ENCODE results near the gene ME1. TPM values are rescaled to one million over a fixed set of nuclear protein-coding genes. Genes with fewer than 3 reads are reported as not detected.

ME1 gene
- total RNA-seq, 4 donors from 2014 or later: 12.8 to 40.5 (median 28.4) TPM

- H3K9me3 ChIP-seq: no peaks in the 10 kb centered on the region
- peaks cover 17% of the 10 kb centered on the region for H3K36me3 ChIP-seq
- TF ChIP-seq EP300 (IDR thresholded peaks at IDR 0.05) (no peak), CTCF (IDR thresholded peaks at IDR 0.05) (no peak)
- no peak overlapping the region for H3K4me3 ChIP-seq
- peaks cover 19% of the 10 kb centered on the region for H3K4me1 ChIP-seq
- DNase-seq (ENCODE audit: low spot score in 2 of 2): no peak
- H3K27ac ChIP-seq: no peak overlapping the region
- no peaks in the 10 kb centered on the region for H3K27me3 ChIP-seq
- WGBS: 88% methylated on average over 6 of the region's 6 CpGs
Observed at GRCh38 chr6:83190626-83191025, 240.2 kb downstream of the ME1 start.

- Histone ChIP-seq H3K36me3 (peaks cover 33% of the 10 kb centered on the region), H3K4me1 (peaks cover 7% of the 10 kb centered on the region), H3K27ac (no peak overlapping the region), H3K4me3 (no peak overlapping the region), H3K9me3 (no peaks in the 10 kb centered on the region), H3K27me3 (no peaks in the 10 kb centered on the region)
- DNase-seq (ENCODE audit: low spot score in 2 of 2): no peak
- WGBS: 51% methylated on average over 3 of the region's 3 CpGs
- TF ChIP-seq POLR2AphosphoS5 (IDR thresholded peaks at IDR 0.05) (no peak), EP300 (IDR thresholded peaks at IDR 0.05) (no peak), CTCF (IDR thresholded peaks at IDR 0.05) (no peak), POLR2A (IDR thresholded peaks at IDR 0.05) (no peak)
Observed at GRCh38 chr6:83188501-83188900, 242.3 kb downstream of the ME1 start.

GRCh38 chr6:83185096-83185495, 245.8 kb downstream of the ME1 start:
- DNase-seq (ENCODE audit: low spot score in 2 of 2): no peak
- no peaks in the 10 kb centered on the region for H3K9me3 ChIP-seq
- 92% methylated on average over 2 of the region's 2 CpGs for WGBS
- peaks cover 60% of the 10 kb centered on the region for H3K36me3 ChIP-seq
- H3K4me3 ChIP-seq: no peak overlapping the region
- H3K4me1 ChIP-seq: no peaks in the 10 kb centered on the region
- TF ChIP-seq EP300 (IDR thresholded peaks at IDR 0.05): no peak
- TF ChIP-seq CTCF (IDR thresholded peaks at IDR 0.05): no peak
- no peak for TF ChIP-seq POLR2A (IDR thresholded peaks at IDR 0.05)
- no peak for TF ChIP-seq POLR2AphosphoS5 (IDR thresholded peaks at IDR 0.05)
- H3K27me3 ChIP-seq: no peaks in the 10 kb centered on the region
- H3K27ac ChIP-seq: no peak overlapping the region

- H3K9me3 ChIP-seq: no peaks in the 10 kb centered on the region
- no peak overlapping the region for H3K4me3 ChIP-seq
- H3K4me1 ChIP-seq: no peaks in the 10 kb centered on the region
- TF ChIP-seq CTCF (IDR thresholded peaks at IDR 0.05) (no peak), POLR2AphosphoS5 (IDR thresholded peaks at IDR 0.05) (no peak), EP300 (IDR thresholded peaks at IDR 0.05) (no peak), POLR2A (IDR thresholded peaks at IDR 0.05) (no peak)
- no peak overlapping the region for H3K27ac ChIP-seq
- H3K27me3 ChIP-seq: no peaks in the 10 kb centered on the region
- peaks cover 74% of the 10 kb centered on the region for H3K36me3 ChIP-seq
- DNase-seq (ENCODE audit: low spot score in 2 of 2): no peak
- WGBS: 86% methylated on average over 9 of the region's 9 CpGs
Observed at GRCh38 chr6:83183082-83183828, 247.6 kb downstream of the ME1 start.

GRCh38 chr6:83182114-83182513, 248.7 kb downstream of the ME1 start:
- Histone ChIP-seq H3K27me3 (no peaks in the 10 kb centered on the region), H3K27ac (no peak overlapping the region), H3K36me3 (peaks cover 80% of the 10 kb centered on the region), H3K9me3 (no peaks in the 10 kb centered on the region), H3K4me1 (no peaks in the 10 kb centered on the region), H3K4me3 (no peak overlapping the region)
- no peak for DNase-seq (ENCODE audit: low spot score in 2 of 2)
- no peak for TF ChIP-seq POLR2A (IDR thresholded peaks at IDR 0.05)
- TF ChIP-seq CTCF (IDR thresholded peaks at IDR 0.05): no peak
- TF ChIP-seq EP300 (IDR thresholded peaks at IDR 0.05): no peak
- TF ChIP-seq POLR2AphosphoS5 (IDR thresholded peaks at IDR 0.05): no peak
- WGBS: 79% methylated on average over 1 of the region's 1 CpG
